PC-3 (cell line): Measurements from ENCODE around the gene NHLRC1. TPM values are rescaled to one million over a fixed set of nuclear protein-coding genes. Genes with fewer than 3 reads are reported as not detected.

Source experiments
- ATAC-seq: fragments of 200-7000 bp; cut with Tn5 transposase; 2 replicates; pipeline ENCODE4 v1.9.1; 2020; ENCODE audit warnings: mild to moderate bottlenecking, moderate library complexity
- Bru-seq: library from RNA; stranded (reverse); fragments of 400-500 nt; gene quantifications from one replicate; lab custom pipeline; 2021; lab: Mats Ljungman, UMichigan
- BruChase-seq, 2 experiments: library from RNA; stranded (reverse); fragments of 400-500 nt; gene quantifications; one replicate each; lab custom pipeline; 2021; lab: Mats Ljungman, UMichigan
- BruUV-seq: library from RNA; stranded (reverse); fragments of 400-500 nt; replicated peaks from 2 replicates; lab custom pipeline; 2021; lab: Mats Ljungman, UMichigan
- CTCF ChIA-PET: fragments of 300-600 bp; sonication (Branson Sonifier 250); formaldehyde crosslinking; loops from one replicate; lab custom pipeline; 2022; ENCODE audit warnings: antibody characterized with exemption; lab: Charles Lee
- POLR2A ChIA-PET: fragments of 300-600 bp; sonication (Branson Sonifier 250); formaldehyde crosslinking; loops from one replicate; lab custom pipeline; 2022; ENCODE audit warnings: antibody characterized with exemption; ENCODE audit not compliant: unreplicated experiment; lab: Charles Lee
- DNase-seq: peaks from one replicate; pipeline ENCODE4 v3.0.0-alpha.2; 2015
- H2AFZ ChIP-seq: fragments of 300-600 bp; sonication (generic); 2 replicates; pipeline ENCODE4 v1.6.0; 2016; ENCODE audit warnings: antibody characterized with exemption, low read length
- H3F3A ChIP-seq: fragments of 300-600 bp; sonication (generic); one replicate; pipeline ENCODE4 v1.6.0; 2017; ENCODE audit warnings: antibody characterized with exemption, low read length, control low read depth, mild to moderate bottlenecking; ENCODE audit not compliant: unreplicated experiment
- H3K27ac ChIP-seq: fragments of 300-600 bp; sonication (generic); 2 replicates; pipeline ENCODE4 v1.5.1; 2016; ENCODE audit warnings: mild to moderate bottlenecking, low read length
- H3K27me3 ChIP-seq: fragments of 300-600 bp; sonication (generic); 2 replicates; pipeline ENCODE4 v1.6.1; 2016; ENCODE audit warnings: low read length, mixed read lengths
- H3K36me3 ChIP-seq: fragments of 300-600 bp; sonication (generic); 2 replicates; pipeline ENCODE4 v1.6.1; 2016; ENCODE audit warnings: low read depth, mixed run types, low read length, mixed read lengths
- H3K4me1 ChIP-seq: fragments of 300-600 bp; sonication (generic); 2 replicates; pipeline ENCODE4 v1.5.1; 2016; ENCODE audit warnings: low read length; ENCODE audit not compliant: insufficient read depth
- H3K4me2 ChIP-seq: fragments of 300-600 bp; sonication (generic); 2 replicates; pipeline ENCODE4 v1.6.0; 2016; ENCODE audit warnings: low read length
- H3K4me3 ChIP-seq: fragments of 300-600 bp; sonication (generic); 2 replicates; pipeline ENCODE4 v1.5.1; 2016; ENCODE audit warnings: mild to moderate bottlenecking, low read length, mixed read lengths
- H3K79me2 ChIP-seq: fragments of 300-600 bp; sonication (generic); 2 replicates; pipeline ENCODE4 v1.6.1; 2017; ENCODE audit warnings: low read length, mixed read lengths
- H3K9ac ChIP-seq: fragments of 300-600 bp; sonication (generic); 2 replicates; pipeline ENCODE4 v1.6.0; 2016; ENCODE audit warnings: mild to moderate bottlenecking, low read length
- H3K9me2 ChIP-seq: fragments of 300-600 bp; sonication (generic); replicated peaks from 2 replicates; pipeline ENCODE4 v1.6.1; 2016; ENCODE audit warnings: mixed run types, low read length, mixed read lengths
- H3K9me3 ChIP-seq: fragments of 300-600 bp; sonication (generic); 2 replicates; pipeline ENCODE4 v1.6.1; 2016; ENCODE audit warnings: low read length, mixed read lengths
- H4K20me1 ChIP-seq: fragments of 300-600 bp; sonication (generic); 2 replicates; pipeline ENCODE4 v1.6.1; 2016; ENCODE audit warnings: low read length, mixed read lengths
- EZH2 ChIP-seq: fragments of 300-600 bp; sonication (generic); IDR thresholded peaks from one replicate; pipeline ENCODE4 v1.6.1; 2017; ENCODE audit warnings: antibody characterized with exemption, mild to moderate bottlenecking, low read length; ENCODE audit not compliant: unreplicated experiment
- EZH2phosphoT487 ChIP-seq: fragments of 300-600 bp; sonication (generic); IDR thresholded peaks from 2 replicates; pipeline ENCODE4 v1.6.1; 2018; ENCODE audit warnings: mild to moderate bottlenecking, antibody characterized with exemption, low read length, borderline replicate concordance
- intact Hi-C: fragments of 100-400 bp; cut with micrococcal nuclease; formaldehyde crosslinking; loops from 2 replicates; pipeline ENCODE4 v1.9.0; 2023
- long read RNA-seq: library from polyadenylated mRNA; unstranded; transcript quantifications from one replicate; pipeline ENCODE4 v2.0.0, GENCODE V29; 2021; ENCODE audit not compliant: unreplicated experiment
- total RNA-seq: library from RNA; depleted of rRNA; stranded (reverse); fragments of >200 nt; gene quantifications from 2 replicates; pipeline ENCODE4 v1.2.3, GENCODE V29; 2014; rRNA removed
- TF ChIP-seq, protein P1 (sequence below): fragments of 300-600 bp; sonication (generic); conservative IDR thresholded peaks from 2 replicates; pipeline ENCODE4 v1.5.1; 2017; ENCODE audit warnings: antibody characterized with exemption, low read depth, mild to moderate bottlenecking, low read length

NHLRC1 gene
- total RNA-seq (0.81 and 1.3 TPM in 2 replicates), Bru-seq, nascent RNA (percentile 53 among the genes with signal in this experiment), BruChase-seq, experiment 1, labeled RNA remaining after a 6-hour chase (percentile 40 among the genes with signal in this experiment), BruChase-seq, experiment 2, labeled RNA remaining after a 2-hour chase (percentile 60 among the genes with signal in this experiment)
- long read RNA-seq, transcript NHLRC1-201 (1 exons, 2,248 nt): major isoform, 5 of 5 reads
- long read RNA-seq, partial matches to known transcripts: 0 of 5 reads
- long read RNA-seq, other reads (novel, unspliced or antisense): 0 of 5 reads

- no peaks in the 10 kb centered on the region for H4K20me1 ChIP-seq
- no peaks in the 10 kb centered on the region for H3K36me3 ChIP-seq
- peak; percentile 98 for ATAC-seq
- H3K27me3 ChIP-seq: no peaks in the 10 kb centered on the region
- H3K4me2 ChIP-seq: peak within 1 kb of the TSS; percentile 84
- no peaks in the 10 kb centered on the region for H3K9me3 ChIP-seq
- peaks cover 14% of the 10 kb centered on the region for H3K4me1 ChIP-seq
- H2AFZ ChIP-seq: peak within 1 kb of the TSS; percentile 88
- TF ChIP-seq, protein P1, sequence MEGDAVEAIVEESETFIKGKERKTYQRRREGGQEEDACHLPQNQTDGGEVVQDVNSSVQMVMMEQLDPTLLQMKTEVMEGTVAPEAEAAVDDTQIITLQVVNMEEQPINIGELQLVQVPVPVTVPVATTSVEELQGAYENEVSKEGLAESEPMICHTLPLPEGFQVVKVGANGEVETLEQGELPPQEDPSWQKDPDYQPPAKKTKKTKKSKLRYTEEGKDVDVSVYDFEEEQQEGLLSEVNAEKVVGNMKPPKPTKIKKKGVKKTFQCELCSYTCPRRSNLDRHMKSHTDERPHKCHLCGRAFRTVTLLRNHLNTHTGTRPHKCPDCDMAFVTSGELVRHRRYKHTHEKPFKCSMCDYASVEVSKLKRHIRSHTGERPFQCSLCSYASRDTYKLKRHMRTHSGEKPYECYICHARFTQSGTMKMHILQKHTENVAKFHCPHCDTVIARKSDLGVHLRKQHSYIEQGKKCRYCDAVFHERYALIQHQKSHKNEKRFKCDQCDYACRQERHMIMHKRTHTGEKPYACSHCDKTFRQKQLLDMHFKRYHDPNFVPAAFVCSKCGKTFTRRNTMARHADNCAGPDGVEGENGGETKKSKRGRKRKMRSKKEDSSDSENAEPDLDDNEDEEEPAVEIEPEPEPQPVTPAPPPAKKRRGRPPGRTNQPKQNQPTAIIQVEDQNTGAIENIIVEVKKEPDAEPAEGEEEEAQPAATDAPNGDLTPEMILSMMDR: peak; percentile 92
- TF ChIP-seq EZH2phosphoT487 (no peak), EZH2 (no peak)
- H3K79me2 ChIP-seq: peaks cover 12% of the 10 kb centered on the region
- peak within 1 kb of the TSS; percentile 52 for H3K27ac ChIP-seq
- POLR2A ChIA-PET: interaction anchor here (0.6 kb wide), 1 partner anchor 76 kb away, joined by 3 read pairs; no protein-coding TSS in a partner anchor
- no peaks in the 10 kb centered on the region for H3F3A ChIP-seq
- CTCF ChIA-PET: interaction anchor here (1.0 to 1.5 kb wide), 2 partner anchors 32 to 304 kb away, joined by 3 to 8 read pairs; partner anchors contain the start of genes KDM1B and TPMT
- intact Hi-C loops: loop anchor here (1.0 to 5.0 kb wide), 5 partner anchors 76 to 306 kb away; no protein-coding TSS in a partner anchor
- H3K9ac ChIP-seq: peak within 1 kb of the TSS; percentile 69
- peak; percentile 93 for DNase-seq
- H3K9me2 ChIP-seq: no peaks in the 10 kb centered on the region
- H3K4me3 ChIP-seq: peak within 1 kb of the TSS; percentile 69
- no TSS peak for BruUV-seq
Measured at GRCh38 chr6:18122128-18123093, at the start of gene NHLRC1. NHLRC1 (minus strand) TSS chr6:18122677; CDS start chr6:18122606, 71 bp downstream.

DNA sequence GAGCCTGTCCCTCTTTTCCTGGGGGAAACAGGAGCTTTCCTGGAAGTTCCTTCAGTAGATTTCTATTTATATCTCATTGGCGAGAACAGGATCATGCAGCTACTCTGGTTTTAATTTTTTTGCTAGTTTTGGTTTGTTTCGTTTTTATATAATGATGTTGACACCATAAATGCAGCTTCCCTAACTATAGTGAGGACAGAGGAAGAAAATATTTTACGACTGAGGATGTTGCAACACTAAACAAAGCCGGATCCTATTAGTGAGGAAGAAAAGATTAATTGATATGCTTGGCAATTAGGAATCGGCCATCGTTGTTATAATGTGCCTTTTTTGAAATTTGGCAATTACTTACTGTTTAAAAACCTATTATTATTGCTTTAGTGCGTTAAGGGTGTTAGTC is 49.4 kb upstream of the NHLRC1 start:
- H3K79me2 ChIP-seq: no peaks in the 10 kb centered on the region
- no TSS peak for BruUV-seq
- no peaks in the 10 kb centered on the region for H3K27me3 ChIP-seq
- intact Hi-C loops: no loop called here
- H3K9me3 ChIP-seq: no peaks in the 10 kb centered on the region
- H3K4me3 ChIP-seq: no peak overlapping the region
- ATAC-seq: no peak
- H3K4me1 ChIP-seq: peaks cover under 1% of the 10 kb centered on the region; the same call in 1 of the 2 replicates
- no peak overlapping the region for H3K27ac ChIP-seq
- CTCF ChIA-PET: no interaction called here
- H3K9me2 ChIP-seq: no peaks in the 10 kb centered on the region
- no peaks in the 10 kb centered on the region for H3F3A ChIP-seq
- H3K9ac ChIP-seq: no peak overlapping the region
- H4K20me1 ChIP-seq: no peaks in the 10 kb centered on the region
- H2AFZ ChIP-seq: no peak overlapping the region
- TF ChIP-seq EZH2 (no peak), EZH2phosphoT487 (no peak)
- TF ChIP-seq, protein P1: no peak
- H3K36me3 ChIP-seq: peaks cover 12% of the 10 kb centered on the region
- POLR2A ChIA-PET: no interaction called here
- no peak for DNase-seq
- no peak overlapping the region for H3K4me2 ChIP-seq
